Ascending aorta (tissue), 2 donors: Measurements from ENCODE around the gene DNM1. TPM values are rescaled to one million over a fixed set of nuclear protein-coding genes. Genes with fewer than 3 reads are reported as not detected.

Source experiments
- DNase-seq, 2 donors: peaks; one replicate each; pipeline ENCODE4 v3.0.0-alpha.2; 2019; ENCODE audit warnings: low spot score in 2 of 2
- H3K27ac ChIP-seq, 2 donors: fragments of 200-600 bp; sonication (generic); one replicate each; pipeline ENCODE4 v1.5.1; 2016 to 2017; ENCODE audit warnings: mild to moderate bottlenecking in 1 of 2
- H3K27me3 ChIP-seq: fragments of 200-600 bp; sonication (generic); one replicate; pipeline ENCODE4 v1.5.1; 2017
- H3K36me3 ChIP-seq, 2 donors: fragments of 200-600 bp; sonication (generic); one replicate each; pipeline ENCODE4 v1.5.1; 2016
- H3K4me1 ChIP-seq, 2 donors: fragments of 200-600 bp; sonication (generic); one replicate each; pipeline ENCODE4 v1.5.1; 2016 to 2017; ENCODE audit warnings: mild to moderate bottlenecking in 1 of 2
- H3K4me3 ChIP-seq, 2 donors: fragments of 200-600 bp; sonication (generic); one replicate each; pipeline ENCODE4 v1.5.1; 2016 to 2017; ENCODE audit warnings: mild to moderate bottlenecking in 1 of 2
- H3K9me3 ChIP-seq, 2 donors: fragments of 200-600 bp; sonication (generic); one replicate each; pipeline ENCODE4 v1.5.1; 2016
- CTCF ChIP-seq, 3 experiments: fragments of 200-600 bp in 2 of 3; fragments of 450-650 bp in 1 of 3; sonication (generic) in 2 of 3; IDR thresholded peaks; one replicate each; pipeline ENCODE4 v1.5.1; 2016 to 2019; ENCODE audit warnings: antibody characterized with exemption in 3 of 3, mild to moderate bottlenecking in 1 of 3, moderate library complexity in 1 of 3
- intact Hi-C: fragments of 100-400 bp; cut with DNase I; formaldehyde crosslinking; loops from one replicate; pipeline ENCODE4 v1.15.1; 2023
- total RNA-seq: library from RNA; depleted of rRNA; stranded (reverse); fragments of >200 nt; gene quantifications from one replicate; pipeline ENCODE4 v1.1.0, GENCODE V29; 2016

DNM1 gene
- total RNA-seq, 1 donor from 2014 or later, result 31.9 TPM

DNA sequence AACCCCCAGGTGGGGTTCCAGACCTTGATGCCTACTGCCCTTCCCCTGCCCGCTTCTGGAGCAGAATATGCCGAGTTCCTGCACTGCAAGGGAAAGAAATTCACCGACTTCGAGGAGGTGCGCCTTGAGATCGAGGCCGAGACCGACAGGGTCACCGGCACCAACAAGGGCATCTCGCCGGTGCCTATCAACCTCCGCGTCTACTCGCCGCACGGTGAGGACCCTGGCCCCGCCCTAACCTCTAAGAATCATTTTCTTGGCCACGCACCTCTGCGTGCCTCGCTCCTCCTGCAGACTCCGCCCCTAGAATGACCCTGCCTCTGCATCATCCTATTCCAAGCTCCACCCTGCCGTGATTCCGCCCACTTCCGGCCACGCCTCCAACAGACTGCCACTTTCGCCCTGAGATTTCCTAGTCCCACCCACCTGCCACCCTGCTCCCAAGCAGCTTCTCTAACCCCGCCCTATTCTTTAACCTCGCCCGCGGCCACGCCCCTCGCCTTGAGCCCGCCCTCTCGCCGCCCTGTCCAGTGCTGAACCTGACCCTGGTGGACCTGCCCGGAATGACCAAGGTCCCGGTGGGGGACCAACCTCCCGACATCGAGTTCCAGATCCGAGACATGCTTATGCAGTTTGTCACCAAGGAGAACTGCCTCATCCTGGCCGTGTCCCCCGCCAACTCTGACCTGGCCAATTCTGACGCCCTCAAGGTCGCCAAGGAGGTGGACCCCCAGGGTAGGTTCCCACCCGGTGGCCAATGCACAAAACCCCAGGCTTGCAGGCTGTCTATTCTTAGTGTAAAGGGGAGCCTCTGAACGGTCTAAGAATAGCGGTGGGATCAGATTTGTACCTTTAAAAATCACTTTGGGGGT is 15.6 kb downstream of the DNM1 start:
- TF ChIP-seq CTCF (IDR thresholded peaks at IDR 0.05), result no peak
- H3K9me3 ChIP-seq, result no peaks in the 10 kb centered on the region
- peak overlapping the region; percentile 37 to 55 for H3K4me3 ChIP-seq
- no peaks in the 10 kb centered on the region for H3K27me3 ChIP-seq
- H3K27ac ChIP-seq, result no peak overlapping the region
- DNase-seq, result peak; percentile 74 to 96
- peaks cover 0 to 2% of the 10 kb centered on the region in 2 donors for H3K4me1 ChIP-seq
- intact Hi-C loops, result loop anchor here (2.0 kb wide), 1 partner anchor 58 kb away; the partner anchor contains the start of genes GOLGA2 and SWI5
- no peaks in the 10 kb centered on the region for H3K36me3 ChIP-seq

- H3K27me3 ChIP-seq, result no peaks in the 10 kb centered on the region
- intact Hi-C loops, result loop anchor here (2.0 kb wide), 1 partner anchor 57 kb away; the partner anchor contains the start of genes GOLGA2 and SWI5
- no peaks in the 10 kb centered on the region for H3K9me3 ChIP-seq
- TF ChIP-seq CTCF (IDR thresholded peaks at IDR 0.05), result no peak
- H3K4me1 ChIP-seq, result peaks cover 0 to 2% of the 10 kb centered on the region in 2 donors
- H3K4me3 ChIP-seq, result no peak overlapping the region
- H3K36me3 ChIP-seq, result no peaks in the 10 kb centered on the region
- H3K27ac ChIP-seq, result no peak overlapping the region
- no peak for DNase-seq
Observed at GRCh38 chr9:128219831-128220230, 16.7 kb downstream of the DNM1 start.

DNA sequence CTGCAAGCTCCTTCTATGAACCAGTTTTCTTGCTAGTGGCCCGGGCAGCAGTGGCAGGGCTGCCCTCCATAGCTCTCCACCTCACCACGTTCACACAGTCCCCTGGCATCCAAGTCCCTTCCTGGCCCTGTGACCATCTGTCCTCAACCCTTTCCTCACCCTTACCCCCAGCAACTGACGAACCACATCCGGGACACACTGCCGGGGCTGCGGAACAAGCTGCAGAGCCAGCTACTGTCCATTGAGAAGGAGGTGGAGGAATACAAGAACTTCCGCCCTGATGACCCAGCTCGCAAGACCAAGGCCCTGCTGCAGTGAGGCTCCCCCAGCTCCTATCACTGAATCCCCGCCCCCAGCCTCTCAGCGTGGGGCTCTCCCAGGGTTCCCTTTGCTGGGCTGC is 18.8 kb downstream of the DNM1 start:
- no peaks in the 10 kb centered on the region for H3K9me3 ChIP-seq
- no peaks in the 10 kb centered on the region for H3K36me3 ChIP-seq
- TF ChIP-seq CTCF (IDR thresholded peaks at IDR 0.05), result no peak
- no peak overlapping the region for H3K4me3 ChIP-seq
- H3K27ac ChIP-seq, result no peak overlapping the region
- H3K4me1 ChIP-seq, result peaks cover 0 to 2% of the 10 kb centered on the region in 2 donors
- no peak for DNase-seq
- no peaks in the 10 kb centered on the region for H3K27me3 ChIP-seq
- intact Hi-C loops, result no loop called here

- H3K4me3 ChIP-seq, result no peak overlapping the region
- no peak for DNase-seq
- H3K27ac ChIP-seq, result no peak overlapping the region
- intact Hi-C loops, result no loop called here
- peaks cover 0 to 1% of the 10 kb centered on the region in 2 donors for H3K4me1 ChIP-seq
- H3K27me3 ChIP-seq, result no peaks in the 10 kb centered on the region
- no peaks in the 10 kb centered on the region for H3K9me3 ChIP-seq
- no peak for TF ChIP-seq CTCF (IDR thresholded peaks at IDR 0.05)
- no peaks in the 10 kb centered on the region for H3K36me3 ChIP-seq
Observed at GRCh38 chr9:128222880-128223670, 19.9 kb downstream of the DNM1 start.

DNA sequence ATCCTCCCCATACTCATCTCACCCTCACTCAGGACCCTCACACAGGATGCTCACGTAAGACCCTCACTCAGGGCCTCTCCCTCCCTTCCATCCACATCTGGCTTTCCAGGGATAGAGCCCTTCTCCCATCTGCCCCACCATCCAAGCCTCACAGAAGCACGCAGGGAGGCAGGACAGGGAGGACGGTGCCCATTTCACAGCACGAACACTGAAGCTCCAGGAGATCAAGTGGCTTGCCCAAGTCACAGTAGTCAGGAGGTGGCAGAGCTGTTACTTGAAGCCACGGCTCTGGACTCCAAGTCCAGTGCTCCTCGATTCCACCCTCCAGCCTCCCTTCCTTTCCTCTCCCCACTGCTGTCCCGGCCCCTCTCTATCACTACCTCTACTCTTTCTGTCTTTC is 21.7 kb downstream of the DNM1 start:
- Histone ChIP-seq H3K36me3 (no peaks in the 10 kb centered on the region), H3K4me1 (no peaks in the 10 kb centered on the region), H3K4me3 (no peak overlapping the region), H3K27ac (no peak overlapping the region), H3K27me3 (no peaks in the 10 kb centered on the region), H3K9me3 (no peaks in the 10 kb centered on the region)
- no peak for DNase-seq
- intact Hi-C loops, result no loop called here
- TF ChIP-seq CTCF (IDR thresholded peaks at IDR 0.05), result no peak
